GM12878 (cell line): Measurements from ENCODE around the gene HECTD3. TPM values are rescaled to one million over a fixed set of nuclear protein-coding genes. Genes with fewer than 3 reads are reported as not detected.

Experiments
- ATAC-seq: fragments of 200-7000 bp; cut with Tn5 transposase; 3 replicates; pipeline ENCODE4 v1.9.1; 2020; ENCODE audit warnings: mild to moderate bottlenecking, moderate library complexity
- BruUV-seq: library from RNA; stranded (reverse); fragments of 400-500 nt; replicated peaks from 2 replicates; lab custom pipeline; 2021; lab: Mats Ljungman, UMichigan
- CTCF ChIA-PET: fragments of 300-600 bp; sonication (Branson Sonifier 250); formaldehyde crosslinking; extraction: SDS; loops from one replicate; lab custom pipeline; 2021; ENCODE audit warnings: inconsistent platforms; lab: Yijun Ruan, JAX
- POLR2A ChIA-PET: fragments of 350-600 bp; formaldehyde crosslinking; extraction: SDS; loops from one replicate; lab custom pipeline; 2021; ENCODE audit warnings: inconsistent platforms; lab: Charles Lee
- RAD21 ChIA-PET: fragments of 300-600 bp; sonication (Branson Sonifier 250); formaldehyde crosslinking; loops from one replicate; lab custom pipeline; 2023; ENCODE audit warnings: antibody characterized with exemption; ENCODE audit not compliant: unreplicated experiment; lab: Charles Lee
- SMC1A ChIA-PET: fragments of 300-600 bp; sonication (Branson Sonifier 250); formaldehyde crosslinking; loops from one replicate; lab custom pipeline; 2023; ENCODE audit not compliant: unreplicated experiment, uncharacterized antibody; lab: Charles Lee
- DNase-seq: peaks from one replicate; pipeline ENCODE4 v3.0.0-alpha.2; 2011; ENCODE audit warnings: low read depth, low spot score
- FAIRE-seq: peaks from 3 replicates; lab custom pipeline; 2011; peaks lifted over from hg19 to GRCh38; lab: Jason Lieb, UNC
- H2AFZ ChIP-seq: 2 replicates; pipeline ENCODE4 v1.6.0; 2011; ENCODE audit warnings: low read depth, low read length, control low read depth; ENCODE audit not compliant: control insufficient read depth
- H3K27ac ChIP-seq: 2 replicates; pipeline ENCODE4 v1.5.1; 2011; ENCODE audit warnings: control low read depth; ENCODE audit not compliant: control insufficient read depth, insufficient read depth
- H3K27me3 ChIP-seq, 2 experiments: replicated peaks in 1 of 2; 2 replicates each; pipeline versions ENCODE4 v1.6.0 to v1.6.1; 2011; ENCODE audit warnings: low read length in 1 of 2; ENCODE audit not compliant: control insufficient read depth in 2 of 2, insufficient read depth in 2 of 2
- H3K36me3 ChIP-seq, 2 experiments: 2 replicates each; pipeline ENCODE4 v1.5.1; 2011; ENCODE audit warnings: low read length in 1 of 2; ENCODE audit not compliant: control insufficient read depth in 2 of 2, insufficient read depth in 2 of 2
- H3K4me1 ChIP-seq: 2 replicates; pipeline ENCODE4 v1.6.1; 2011; ENCODE audit warnings: mild to moderate bottlenecking, low read length, moderate library complexity, mixed read lengths; ENCODE audit not compliant: control insufficient read depth, insufficient read depth
- H3K4me2 ChIP-seq: 2 replicates; pipeline ENCODE4 v1.6.0; 2011; ENCODE audit warnings: control low read depth; ENCODE audit not compliant: control insufficient read depth, insufficient read depth
- H3K4me3 ChIP-seq: fragments of 200-600 bp; sonication (generic); 2 replicates; pipeline ENCODE4 v1.5.1; 2016
- H3K79me2 ChIP-seq: 2 replicates; pipeline ENCODE4 v1.6.0; 2011; ENCODE audit warnings: low read length; ENCODE audit not compliant: control insufficient read depth, insufficient read depth
- H3K9ac ChIP-seq: 2 replicates; pipeline ENCODE4 v1.8.0; 2011; ENCODE audit warnings: low read length, control low read depth, mixed read lengths; ENCODE audit not compliant: control insufficient read depth, insufficient read depth
- H3K9me3 ChIP-seq: replicated peaks from 3 replicates; pipeline ENCODE4 v1.5.1; 2011; ENCODE audit warnings: mild to moderate bottlenecking, low read length; ENCODE audit not compliant: control insufficient read depth, insufficient read depth
- H4K20me1 ChIP-seq: 2 replicates; pipeline ENCODE4 v1.6.0; 2011; ENCODE audit not compliant: control insufficient read depth, insufficient read depth
- ATF7 ChIP-seq: fragments of 450-650 bp; IDR thresholded peaks from 2 replicates; pipeline ENCODE4 v1.6.1; 2016; ENCODE audit warnings: low read depth, mild to moderate bottlenecking
- CEBPB ChIP-seq, 2 experiments: fragments of 150-350 bp in 1 of 2; IDR thresholded peaks; 2 replicates each; pipeline ENCODE4 v1.6.1; 2012 to 2014; ENCODE audit warnings: low read depth in 2 of 2, low read length in 2 of 2, borderline replicate concordance in 1 of 2, inconsistent platforms in 1 of 2
- CEBPZ ChIP-seq: fragments of 150-350 bp; IDR thresholded peaks from 2 replicates; pipeline ENCODE4 v1.6.1; 2016; ENCODE audit warnings: low read depth, low read length
- HDAC2 ChIP-seq: fragments of 200-600 bp; sonication (generic); IDR thresholded peaks from 2 replicates; pipeline ENCODE4 v1.6.1; 2017
- RAD21 ChIP-seq: IDR thresholded peaks from 2 replicates; pipeline ENCODE4 v1.6.1; 2011; ENCODE audit warnings: mild to moderate bottlenecking, low read depth, low read length, moderate library complexity; ENCODE audit not compliant: insufficient read depth
- WGBS: methylation state at CpG from one replicate; pipeline ENCODE4 v1.1.6; 2016; ENCODE audit warnings: low lambda C conversion rate; ENCODE audit not compliant: insufficient replicate concordance, insufficient coverage; ENCODE audit errors: missing lambda C conversion rate; 5-methylcytosine and 5-hydroxymethylcytosine counted together
- in situ Hi-C: fragments of 300-500 bp; cut with MboI; formaldehyde crosslinking; loops from 9 replicates; pipeline ENCODE4 v1.14.3; 2018; ENCODE audit warnings: mixed read lengths
- intact Hi-C: fragments of 100-400 bp; cut with micrococcal nuclease; formaldehyde crosslinking; loops from one replicate; pipeline ENCODE4 v1.14.2; 2022; ENCODE audit not compliant: unreplicated experiment
- polyA plus RNA-seq, 11 experiments: library from polyadenylated mRNA; depleted of rRNA in 4 of 11; unstranded in 6 of 11; stranded (reverse) in 5 of 11; fragments of >200 nt; fragmentation: Nextera tagmentation in 4 of 11; fragmentation: Illumina TruSeq in 1 of 11; extraction: Ambion mirVana in 4 of 11; extraction: Trizol in 1 of 11; gene quantifications; 1 replicate in 1 of 11; 2 replicates in 10 of 11; pipeline versions ENCODE4 v1.2.1 to v1.2.3, GENCODE V29; 2011 to 2016; ENCODE audit warnings: inconsistent platforms in 2 of 11, missing spikeins in 2 of 11, low read depth in 1 of 11
- total RNA-seq, 4 experiments: library from RNA; depleted of rRNA in 3 of 4; stranded (reverse); fragments of >200 nt in 3 of 4; fragmentation: Illumina TruSeq in 1 of 4; extraction: Trizol in 1 of 4; gene quantifications; 2 replicates each; pipeline versions ENCODE4 v1.2.1 to v1.2.3, GENCODE V29; 2013 to 2021
- TF ChIP-seq, protein P1 (sequence below): fragments of 450-650 bp; IDR thresholded peaks from 2 replicates; pipeline ENCODE4 v1.6.1; 2017; ENCODE audit warnings: mild to moderate bottlenecking, low read depth, inconsistent platforms; ENCODE audit not compliant: poor library complexity, severe bottlenecking
- TF ChIP-seq, protein P2 (sequence below): IDR thresholded peaks from 2 replicates; pipeline ENCODE4 v1.6.1; 2011; ENCODE audit warnings: borderline replicate concordance, low read depth, mild to moderate bottlenecking, moderate library complexity, low read length; ENCODE audit not compliant: insufficient read depth, poor library complexity, severe bottlenecking

The HECTD3 gene
- total and polyA plus RNA-seq, 10 of the 15 experiments (the other 5 are each of a cell fraction or from before 2014, with no cell fraction given) = 3.4 to 30.4 (median 22.6) TPM

- BruUV-seq = no TSS peak
- 94% methylated on average over 8 of the region's 14 CpGs for WGBS
Measured at GRCh38 chr1:45003741-45004140, 7.4 kb downstream of the HECTD3 start.

More at GRCh38 chr1:45003741-45004140, 7.4 kb downstream of the HECTD3 start:
- ChIA-PET SMC1A (no interaction called here), POLR2A (interaction anchor here (0.5 kb wide), 1 partner anchor 378 kb away, joined by 4 read pairs; no protein-coding TSS in a partner anchor), CTCF (no interaction called here), RAD21 (no interaction called here)
- Histone ChIP-seq H3K4me1 (no peaks in the 10 kb centered on the region), H3K4me3 (no peak overlapping the region), H3K4me2 (no peak overlapping the region), H3K9me3 (no peaks in the 10 kb centered on the region), H2AFZ (no peak overlapping the region), H3K27me3 (no peaks in the 10 kb centered on the region), H4K20me1 (no peaks in the 10 kb centered on the region), H3K27ac (no peak overlapping the region), H3K9ac (no peak overlapping the region), H3K36me3 (peaks cover 16 to 19% of the 10 kb centered on the region in 2 experiments), H3K79me2 (no peaks in the 10 kb centered on the region)
- no peak for DNase-seq
- in situ Hi-C loops = no loop called here
- no peak for FAIRE-seq
- no peak for ATAC-seq
- TF ChIP-seq CEBPZ = no peak
- no peak for TF ChIP-seq HDAC2
- TF ChIP-seq, protein P1, sequence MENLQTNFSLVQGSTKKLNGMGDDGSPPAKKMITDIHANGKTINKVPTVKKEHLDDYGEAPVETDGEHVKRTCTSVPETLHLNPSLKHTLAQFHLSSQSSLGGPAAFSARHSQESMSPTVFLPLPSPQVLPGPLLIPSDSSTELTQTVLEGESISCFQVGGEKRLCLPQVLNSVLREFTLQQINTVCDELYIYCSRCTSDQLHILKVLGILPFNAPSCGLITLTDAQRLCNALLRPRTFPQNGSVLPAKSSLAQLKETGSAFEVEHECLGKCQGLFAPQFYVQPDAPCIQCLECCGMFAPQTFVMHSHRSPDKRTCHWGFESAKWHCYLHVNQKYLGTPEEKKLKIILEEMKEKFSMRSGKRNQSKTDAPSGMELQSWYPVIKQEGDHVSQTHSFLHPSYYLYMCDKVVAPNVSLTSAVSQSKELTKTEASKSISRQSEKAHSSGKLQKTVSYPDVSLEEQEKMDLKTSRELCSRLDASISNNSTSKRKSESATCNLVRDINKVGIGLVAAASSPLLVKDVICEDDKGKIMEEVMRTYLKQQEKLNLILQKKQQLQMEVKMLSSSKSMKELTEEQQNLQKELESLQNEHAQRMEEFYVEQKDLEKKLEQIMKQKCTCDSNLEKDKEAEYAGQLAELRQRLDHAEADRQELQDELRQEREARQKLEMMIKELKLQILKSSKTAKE = no peak
- no peak for TF ChIP-seq ATF7
- TF ChIP-seq, protein P2, sequence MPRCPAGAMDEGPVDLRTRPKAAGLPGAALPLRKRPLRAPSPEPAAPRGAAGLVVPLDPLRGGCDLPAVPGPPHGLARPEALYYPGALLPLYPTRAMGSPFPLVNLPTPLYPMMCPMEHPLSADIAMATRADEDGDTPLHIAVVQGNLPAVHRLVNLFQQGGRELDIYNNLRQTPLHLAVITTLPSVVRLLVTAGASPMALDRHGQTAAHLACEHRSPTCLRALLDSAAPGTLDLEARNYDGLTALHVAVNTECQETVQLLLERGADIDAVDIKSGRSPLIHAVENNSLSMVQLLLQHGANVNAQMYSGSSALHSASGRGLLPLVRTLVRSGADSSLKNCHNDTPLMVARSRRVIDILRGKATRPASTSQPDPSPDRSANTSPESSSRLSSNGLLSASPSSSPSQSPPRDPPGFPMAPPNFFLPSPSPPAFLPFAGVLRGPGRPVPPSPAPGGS = no peak
- no peak for TF ChIP-seq CEBPB (IDR thresholded peaks at IDR 0.05; ENCODE audit: borderline replicate concordance in 1 of 2, low read depth in 2 of 2, low read length in 2 of 2)
- no peak for TF ChIP-seq RAD21
- intact Hi-C loops = no loop called here
